Endothelial cell of umbilical vein (primary cell): Measurements from ENCODE around the gene SRPK2. TPM values are rescaled to one million over a fixed set of nuclear protein-coding genes. Genes with fewer than 3 reads are reported as not detected.
A peak's percentile ranks its signal among the peaks of the same experiment; 100 is the strongest.

ENCODE experiments used
- BruUV-seq: library from RNA; stranded (reverse); fragments of 400-500 nt; replicated peaks from 2 replicates; lab custom pipeline; 2021; lab: Mats Ljungman, UMichigan
- CTCF ChIA-PET: fragments of 300-600, 350-600 bp; sonication (Branson Sonifier 250); formaldehyde crosslinking; loops from one replicate; lab custom pipeline; 2021; ENCODE audit warnings: antibody characterized with exemption, inconsistent platforms; lab: Charles Lee
- POLR2A ChIA-PET: fragments of 300-600, 350-600 bp; sonication (Branson Sonifier 250); formaldehyde crosslinking; loops from one replicate; lab custom pipeline; 2021; ENCODE audit warnings: antibody characterized with exemption, inconsistent platforms; lab: Charles Lee
- DNase-seq: peaks from one replicate; pipeline ENCODE4 v3.0.0-alpha.2; 2011; ENCODE audit warnings: low read depth, low spot score
- FAIRE-seq: peaks from 2 replicates; lab custom pipeline; 2011; peaks lifted over from hg19 to GRCh38; lab: Jason Lieb, UNC
- H2AFZ ChIP-seq: 2 replicates; pipeline ENCODE4 v1.6.0; 2012; ENCODE audit warnings: low read depth, low read length, control low read depth, inconsistent platforms
- H3K27ac ChIP-seq: 2 replicates; pipeline ENCODE4 v1.5.1; 2011; ENCODE audit warnings: low read depth, mild to moderate bottlenecking, control low read depth, low read length, moderate library complexity; ENCODE audit not compliant: insufficient read depth
- H3K27me3 ChIP-seq, 2 experiments: 2 replicates each; pipeline versions ENCODE4 v1.6.0 to v1.6.1; 2011; ENCODE audit warnings: low read length in 2 of 2, mixed read lengths in 1 of 2; ENCODE audit not compliant: control insufficient read depth in 2 of 2, insufficient read depth in 2 of 2
- H3K36me3 ChIP-seq, 2 experiments: 2 replicates in 1 of 2; 3 replicates in 1 of 2; pipeline ENCODE4 v1.5.1; 2011; ENCODE audit warnings: low read length in 2 of 2, mild to moderate bottlenecking in 1 of 2, moderate library complexity in 1 of 2; ENCODE audit not compliant: control insufficient read depth in 2 of 2, insufficient read depth in 2 of 2; ENCODE audit errors: extremely low read depth in 1 of 2
- H3K4me1 ChIP-seq: 3 replicates; pipeline ENCODE4 v1.5.1; 2011; ENCODE audit warnings: mild to moderate bottlenecking, low read length; ENCODE audit not compliant: control insufficient read depth, insufficient read depth; ENCODE audit errors: extremely low read depth
- H3K4me2 ChIP-seq: 2 replicates; pipeline ENCODE4 v1.6.1; 2011; ENCODE audit warnings: low read length, control low read depth, mixed read lengths; ENCODE audit not compliant: insufficient read depth
- H3K4me3 ChIP-seq, 3 experiments: fragments of 200-600 bp in 1 of 3; sonication (generic), shearing (Covaris generic) in 1 of 3; replicated peaks in 1 of 3; 2 replicates each; pipeline ENCODE4 v1.5.1; 2011 to 2016; ENCODE audit warnings: control low read depth in 3 of 3, low read length in 3 of 3, mild to moderate bottlenecking in 2 of 3, inconsistent platforms in 1 of 3, low read depth in 1 of 3, moderate library complexity in 1 of 3; ENCODE audit not compliant: insufficient read depth in 1 of 3
- H3K79me2 ChIP-seq: 2 replicates; pipeline ENCODE4 v1.6.0; 2012; ENCODE audit warnings: low read length, inconsistent platforms; ENCODE audit not compliant: control insufficient read depth, insufficient read depth
- H3K9ac ChIP-seq: replicated peaks from 2 replicates; pipeline ENCODE3; 2011; ENCODE audit warnings: low read length, control low read depth; ENCODE audit not compliant: insufficient read depth; ENCODE audit errors: extremely low read depth
- H3K9me1 ChIP-seq: replicated peaks from 3 replicates; pipeline ENCODE4 v1.6.0; 2011; ENCODE audit warnings: mild to moderate bottlenecking, low read length; ENCODE audit not compliant: control insufficient read depth, insufficient read depth; ENCODE audit errors: extremely low read depth
- H3K9me3 ChIP-seq: replicated peaks from 2 replicates; pipeline ENCODE4 v1.5.1; 2012; ENCODE audit warnings: low read length, inconsistent platforms; ENCODE audit not compliant: control insufficient read depth, insufficient read depth
- H4K20me1 ChIP-seq: replicated peaks from 2 replicates; pipeline ENCODE3; 2011; ENCODE audit warnings: mild to moderate bottlenecking, low read length; ENCODE audit not compliant: control insufficient read depth, insufficient read depth; ENCODE audit errors: extremely low read depth
- FOS ChIP-seq: IDR thresholded peaks from 2 replicates; pipeline ENCODE4 v1.6.1; 2011; ENCODE audit warnings: mild to moderate bottlenecking, low read length, moderate library complexity, borderline replicate concordance; ENCODE audit not compliant: insufficient read depth
- GATA2 ChIP-seq: IDR thresholded peaks from 2 replicates; pipeline ENCODE4 v1.7.0; 2011; ENCODE audit warnings: low read depth, mild to moderate bottlenecking, moderate library complexity, mixed read lengths, low read length; ENCODE audit not compliant: insufficient read length, insufficient read depth
- JUN ChIP-seq: IDR thresholded peaks from 2 replicates; pipeline ENCODE4 v1.6.1; 2011; ENCODE audit warnings: borderline replicate concordance, low read depth; ENCODE audit not compliant: insufficient read length, insufficient read depth
- MYC ChIP-seq: IDR thresholded peaks from one replicate; pipeline ENCODE4 v1.6.1; 2011; ENCODE audit warnings: mild to moderate bottlenecking, low read depth, low read length
- POLR2A ChIP-seq: IDR thresholded peaks from 2 replicates; pipeline ENCODE4 v1.6.1; 2012; ENCODE audit warnings: low read depth, mild to moderate bottlenecking, control low read depth, low read length
- POLR2AphosphoS5 ChIP-seq: IDR thresholded peaks from 2 replicates; pipeline ENCODE4 v1.6.1; 2012; ENCODE audit warnings: low read depth, mild to moderate bottlenecking, control low read depth, low read length, moderate library complexity; ENCODE audit not compliant: insufficient read depth
- dilution Hi-C: fragments of 300-500 bp; cut with MboI; formaldehyde crosslinking; loops from one replicate; pipeline ENCODE4 v1.15.0; 2019; ENCODE audit warnings: low sequenced_read_pairs; ENCODE audit not compliant: extremely low pct_ligation_motif_present
- intact Hi-C: fragments of 100-400 bp; cut with micrococcal nuclease; formaldehyde crosslinking; loops from one replicate; pipeline ENCODE4 v1.10.0; 2022
- polyA plus RNA-seq, 4 experiments: library from polyadenylated mRNA; depleted of rRNA in 3 of 4; stranded (reverse) in 3 of 4; unstranded in 1 of 4; fragments of >200 nt; gene quantifications; 2 replicates each; pipeline versions ENCODE4 v1.2.1 to v1.2.3, GENCODE V29; 2011 to 2012; ENCODE audit warnings: missing spikeins in 1 of 4
- total RNA-seq: library from RNA; stranded (reverse); gene quantifications from 2 replicates; pipeline ENCODE4 v1.2.3, GENCODE V29; 2021

SRPK2 gene
- total and polyA plus RNA-seq, 2 donors (not counting 3 experiments of a cell fraction or from before 2014, with no cell fraction given), result 13.4 to 55.2 TPM

DNA sequence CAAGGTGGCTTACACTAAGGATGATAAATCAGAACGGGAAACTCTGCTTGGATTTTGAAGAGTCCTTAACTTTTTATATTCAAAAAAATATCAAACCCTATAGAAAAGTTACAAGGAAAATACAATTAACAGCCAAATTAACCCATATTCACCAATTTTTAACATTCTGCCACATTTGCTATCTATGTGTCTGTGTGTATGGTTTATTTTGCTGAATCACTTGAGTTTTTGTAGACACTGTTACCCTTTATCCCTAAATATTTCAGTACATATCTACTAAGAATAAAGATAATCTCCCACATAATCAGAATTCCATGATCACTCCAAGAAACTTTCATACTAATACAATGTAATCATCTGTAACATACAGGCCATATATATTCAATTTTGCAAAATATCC is 1.2 kb upstream of the SRPK2 start:
- intact Hi-C loops, result loop anchor here (5.0 kb wide), 1 partner anchor 38 kb away; no protein-coding TSS in a partner anchor
- Histone ChIP-seq H3K27ac (no peak overlapping the region), H3K4me1 (peaks cover 15% of the 10 kb centered on the region), H3K9me3 (no peaks in the 10 kb centered on the region), H3K27me3 (no peaks in the 10 kb centered on the region), H3K4me3 (no peak overlapping the region), H3K36me3 (no peaks in the 10 kb centered on the region), H3K9ac (no peak overlapping the region), H3K9me1 (no peaks in the 10 kb centered on the region), H3K79me2 (peaks cover 28% of the 10 kb centered on the region), H3K4me2 (no peak overlapping the region), H4K20me1 (peaks cover 2% of the 10 kb centered on the region), H2AFZ (no peak overlapping the region)
- no peak for DNase-seq
- FAIRE-seq, result no peak
- no TSS peak for BruUV-seq
- ChIA-PET CTCF (interaction anchor here (3.5 kb wide), 1 partner anchor 9 kb away, joined by 22 read pairs; no protein-coding TSS in a partner anchor), POLR2A (no interaction called here)
- dilution Hi-C loops, result no loop called here
- TF ChIP-seq GATA2 (no peak), MYC (no peak), FOS (no peak), POLR2A (no peak), JUN (no peak), POLR2AphosphoS5 (no peak)

DNA sequence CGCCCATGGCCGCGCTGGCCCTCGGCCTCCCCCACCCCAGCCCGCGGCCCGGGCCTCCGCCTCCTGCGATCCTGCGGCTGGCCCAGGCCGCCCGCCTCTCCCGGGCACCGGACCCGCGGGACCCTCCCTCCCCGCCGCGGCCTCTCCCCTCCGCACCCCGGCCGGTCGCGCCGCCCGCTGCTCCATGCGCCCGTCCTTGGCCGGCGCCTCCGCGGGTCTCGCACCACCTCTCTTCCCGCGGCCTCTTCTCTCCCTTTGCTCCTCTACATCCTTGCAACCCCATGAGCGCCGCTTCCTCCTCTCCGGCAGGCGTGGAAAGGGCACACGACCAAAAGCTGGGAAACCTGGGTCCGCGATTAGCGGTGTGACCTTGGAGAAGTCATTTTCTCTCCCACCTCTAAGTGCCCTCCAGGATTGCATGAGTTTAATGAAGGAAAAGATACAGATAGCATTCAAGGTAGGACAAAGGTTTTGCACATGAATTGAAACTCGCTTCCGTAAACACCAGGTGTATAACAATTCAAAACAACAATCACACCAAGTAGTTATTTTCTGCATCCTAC is 448 bp upstream of the SRPK2 start:
- no TSS peak for BruUV-seq
- CTCF ChIA-PET, result interaction anchor here (1.0 to 3.5 kb wide), 2 partner anchors 9 to 248 kb away, joined by 3 to 22 read pairs; no protein-coding TSS in a partner anchor
- H2AFZ ChIP-seq, result peak overlapping the region; percentile 85
- intact Hi-C loops (loop anchor here (5.0 kb wide), 1 partner anchor 37 kb away; no protein-coding TSS in a partner anchor), dilution Hi-C loops (no loop called here)
- no peak overlapping the region for H3K27ac ChIP-seq
- POLR2A ChIA-PET, result no interaction called here
- H3K9me1 ChIP-seq, result no peaks in the 10 kb centered on the region
- H3K4me2 ChIP-seq, result peak overlapping the region; percentile 69
- TF ChIP-seq POLR2AphosphoS5, result no peak
- H3K79me2 ChIP-seq, result peaks cover 33% of the 10 kb centered on the region
- peaks cover 15% of the 10 kb centered on the region for H3K4me1 ChIP-seq
- DNase-seq (peak; percentile 62), FAIRE-seq (no peak)
- H3K9me3 ChIP-seq, result no peaks in the 10 kb centered on the region
- H3K9ac ChIP-seq, result peak overlapping the region; percentile 52
- H4K20me1 ChIP-seq, result peaks cover 2% of the 10 kb centered on the region
- no peaks in the 10 kb centered on the region for H3K27me3 ChIP-seq
- peak overlapping the region; percentile 61 to 98 (median 81) for H3K4me3 ChIP-seq
- no peaks in the 10 kb centered on the region for H3K36me3 ChIP-seq
